Activated naive CD8-positive, alpha-beta T cell treated with anti-CD3 and anti-CD28 coated beads, Interleukin-2, amount 10 ng/mL, durations not matched to agents 7 days and 5 days (primary cell): ENCODE measurements around the gene CTNND2. TPM values are rescaled to one million over a fixed set of nuclear protein-coding genes. Genes with fewer than 3 reads are reported as not detected.

Source experiments
- ATAC-seq: fragments of 150-1000 bp; cut with Tn5 transposase; one replicate; pipeline ENCODE4 v1.10.0; 2021; ENCODE audit warnings: low read depth, moderate library complexity
- POLR2A ChIA-PET: fragments of 350-600 bp; sonication (Branson Sonifier 250); formaldehyde crosslinking; loops from one replicate; lab custom pipeline; 2021; ENCODE audit warnings: antibody characterized with exemption; lab: Charles Lee
- DNase-seq: peaks from one replicate; pipeline ENCODE4 v3.0.0; 2021
- H3K27ac Mint-ChIP-seq: one replicate; pipeline ENCODE4 v1.8.0; 2022; ENCODE audit warnings: mild to moderate bottlenecking, mixed read lengths
- H3K27me3 Mint-ChIP-seq: one replicate; pipeline ENCODE4 v1.8.0; 2022; ENCODE audit warnings: mild to moderate bottlenecking, moderate library complexity, mixed read lengths
- H3K36me3 Mint-ChIP-seq: one replicate; pipeline ENCODE4 v1.8.0; 2021; ENCODE audit warnings: mild to moderate bottlenecking, mixed read lengths
- H3K4me1 Mint-ChIP-seq: one replicate; pipeline ENCODE4 v1.8.0; 2021; ENCODE audit warnings: mixed read lengths
- H3K4me3 Mint-ChIP-seq: one replicate; pipeline ENCODE4 v1.8.0; 2022; ENCODE audit warnings: mild to moderate bottlenecking, moderate library complexity, mixed read lengths
- H3K9me3 Mint-ChIP-seq: one replicate; pipeline ENCODE4 v1.8.0; 2021; ENCODE audit warnings: mixed read lengths
- total RNA-seq, 2 experiments: library from RNA; stranded (reverse); gene quantifications; one replicate each; pipeline ENCODE4 v1.2.3, GENCODE V29; 2021

CTNND2 gene
- total RNA-seq, 2 experiments from 2014 or later: not detected

- DNase-seq: no peak
- H3K27me3 Mint-ChIP-seq: no peaks in the 10 kb centered on the region
Observed at GRCh38 chr5:11785771-11786352, 118.4 kb downstream of the CTNND2 start.

DNA sequence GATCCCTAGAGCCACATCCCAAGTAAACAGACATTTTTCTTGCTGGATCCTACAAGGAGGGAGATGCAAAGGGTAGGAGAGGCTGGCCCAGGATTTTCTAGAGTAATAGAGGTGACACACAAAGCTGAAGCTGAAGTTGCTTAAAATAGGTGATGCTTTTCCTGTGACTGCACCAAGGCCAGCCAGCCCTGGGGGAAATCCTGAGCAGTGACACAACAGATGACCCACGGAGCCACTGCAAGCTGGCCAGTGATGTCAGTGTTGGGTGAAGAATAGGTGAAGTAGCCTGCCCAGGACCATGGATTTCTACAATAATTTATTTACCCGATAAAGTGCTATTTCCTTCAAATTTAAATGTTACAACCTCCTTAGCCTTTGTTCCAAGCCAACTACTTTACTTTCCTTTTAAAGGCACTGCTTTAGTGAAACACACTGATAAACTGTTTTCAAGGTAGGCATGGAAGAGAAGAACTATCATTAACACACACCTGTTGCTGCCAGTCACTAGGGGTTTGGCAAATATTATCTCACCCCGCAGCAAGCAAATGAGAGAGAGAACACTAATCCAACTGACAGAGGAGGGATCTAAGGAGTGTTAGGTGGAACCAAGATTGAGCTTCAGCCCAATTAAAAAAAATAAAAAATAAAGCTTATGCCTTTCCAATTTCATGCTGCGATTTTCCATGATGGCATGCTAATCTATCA is 123.5 kb downstream of the CTNND2 start:
- no peaks in the 10 kb centered on the region for H3K36me3 Mint-ChIP-seq
- H3K4me3 Mint-ChIP-seq: no peak overlapping the region
- DNase-seq (no peak), ATAC-seq (no peak)
- H3K27me3 Mint-ChIP-seq: no peaks in the 10 kb centered on the region
- H3K9me3 Mint-ChIP-seq: peaks cover 2% of the 10 kb centered on the region
- no peak overlapping the region for H3K27ac Mint-ChIP-seq
- POLR2A ChIA-PET: no interaction called here
- no peaks in the 10 kb centered on the region for H3K4me1 Mint-ChIP-seq

More at GRCh38 chr5:11785771-11786352, 118.4 kb downstream of the CTNND2 start:
- POLR2A ChIA-PET: no interaction called here
- ATAC-seq: no peak
- Mint-ChIP-seq H3K9me3 (peaks cover 3% of the 10 kb centered on the region), H3K4me1 (no peaks in the 10 kb centered on the region), H3K4me3 (no peak overlapping the region), H3K36me3 (no peaks in the 10 kb centered on the region), H3K27ac (no peak overlapping the region)

- Mint-ChIP-seq H3K9me3 (peaks cover 4% of the 10 kb centered on the region), H3K4me1 (no peaks in the 10 kb centered on the region), H3K27ac (no peak overlapping the region), H3K36me3 (no peaks in the 10 kb centered on the region), H3K4me3 (no peak overlapping the region), H3K27me3 (no peaks in the 10 kb centered on the region)
- ATAC-seq (no peak), DNase-seq (no peak)
- POLR2A ChIA-PET: no interaction called here
Observed at GRCh38 chr5:11777096-11777495, 127.2 kb downstream of the CTNND2 start.

GRCh38 chr5:11770310-11770709 is 133.9 kb downstream of the CTNND2 start:
- Mint-ChIP-seq H3K27ac (no peak overlapping the region), H3K4me3 (no peak overlapping the region), H3K27me3 (no peaks in the 10 kb centered on the region), H3K36me3 (no peaks in the 10 kb centered on the region), H3K4me1 (no peaks in the 10 kb centered on the region), H3K9me3 (peaks cover 1% of the 10 kb centered on the region)
- ATAC-seq (no peak), DNase-seq (no peak)
- POLR2A ChIA-PET: no interaction called here

GRCh38 chr5:11760934-11761603 is 143.2 kb downstream of the CTNND2 start:
- H3K27ac Mint-ChIP-seq: no peak overlapping the region
- DNase-seq: no peak
- H3K9me3 Mint-ChIP-seq: no peaks in the 10 kb centered on the region
- no peaks in the 10 kb centered on the region for H3K27me3 Mint-ChIP-seq
- POLR2A ChIA-PET: no interaction called here
- ATAC-seq: no peak
- H3K4me1 Mint-ChIP-seq: no peaks in the 10 kb centered on the region
- H3K36me3 Mint-ChIP-seq: no peaks in the 10 kb centered on the region
- H3K4me3 Mint-ChIP-seq: no peak overlapping the region

DNA sequence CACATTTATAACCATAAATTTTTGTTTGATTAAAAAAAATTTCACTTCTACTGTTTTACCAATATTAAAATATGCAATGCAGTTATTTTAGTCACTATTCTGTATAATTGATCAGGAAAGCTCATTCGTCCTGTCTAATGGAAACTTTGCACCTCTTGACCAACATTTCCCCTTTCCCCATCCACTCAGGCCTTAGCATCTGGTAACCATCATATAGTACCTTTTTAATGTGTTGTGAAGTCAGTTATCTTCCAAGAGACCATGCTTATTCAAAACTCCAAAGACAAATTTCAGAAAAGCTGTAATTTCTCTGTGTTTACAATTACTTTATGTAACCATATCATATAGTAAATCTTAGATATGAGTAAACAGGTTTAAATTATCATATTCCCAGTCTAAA is 145.9 kb downstream of the CTNND2 start:
- no peak overlapping the region for H3K27ac Mint-ChIP-seq
- no peaks in the 10 kb centered on the region for H3K27me3 Mint-ChIP-seq
- no peak for ATAC-seq

GRCh38 chr5:11757661-11758060 is 146.6 kb downstream of the CTNND2 start:
- ATAC-seq: no peak
- Mint-ChIP-seq H3K27ac (no peak overlapping the region), H3K27me3 (no peaks in the 10 kb centered on the region), H3K4me3 (no peak overlapping the region), H3K4me1 (no peaks in the 10 kb centered on the region), H3K9me3 (peaks cover 2% of the 10 kb centered on the region), H3K36me3 (no peaks in the 10 kb centered on the region)
- POLR2A ChIA-PET: no interaction called here
- no peak for DNase-seq

More for the DNA sequence above, 145.9 kb downstream of the CTNND2 start:
- Mint-ChIP-seq H3K9me3 (no peaks in the 10 kb centered on the region), H3K4me3 (no peak overlapping the region), H3K36me3 (no peaks in the 10 kb centered on the region), H3K4me1 (no peaks in the 10 kb centered on the region)
- POLR2A ChIA-PET: no interaction called here
- no peak for DNase-seq

DNA sequence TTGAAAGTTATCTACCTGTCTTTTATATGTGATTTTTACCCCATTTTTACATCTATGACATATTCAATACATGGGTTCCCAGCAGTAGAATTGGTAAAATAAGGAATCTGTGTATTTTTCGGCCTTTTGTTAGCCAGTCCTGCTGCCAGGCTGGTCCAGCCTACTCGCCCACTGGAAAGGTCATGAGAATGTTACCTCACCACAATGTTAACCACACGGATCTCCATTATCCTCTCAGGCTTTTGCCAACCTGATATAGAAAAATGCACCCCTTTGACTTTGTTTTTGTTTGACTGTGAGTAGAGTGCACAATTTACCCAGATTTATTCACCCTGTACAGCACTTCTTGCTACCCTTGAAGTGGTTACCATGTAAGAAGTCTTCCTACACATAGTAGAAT is 167.2 kb downstream of the CTNND2 start:
- H3K4me3 Mint-ChIP-seq: no peak overlapping the region
- no peaks in the 10 kb centered on the region for H3K4me1 Mint-ChIP-seq
- POLR2A ChIA-PET: no interaction called here
- H3K27ac Mint-ChIP-seq: no peak overlapping the region
- peaks cover 6% of the 10 kb centered on the region for H3K9me3 Mint-ChIP-seq
- H3K36me3 Mint-ChIP-seq: no peaks in the 10 kb centered on the region
- ATAC-seq: no peak
- H3K27me3 Mint-ChIP-seq: no peaks in the 10 kb centered on the region
- DNase-seq: no peak

GRCh38 chr5:11734369-11734768 is 169.9 kb downstream of the CTNND2 start:
- Mint-ChIP-seq H3K4me3 (no peak overlapping the region), H3K36me3 (no peaks in the 10 kb centered on the region), H3K27ac (no peak overlapping the region), H3K9me3 (peaks cover 1% of the 10 kb centered on the region), H3K4me1 (no peaks in the 10 kb centered on the region), H3K27me3 (no peaks in the 10 kb centered on the region)
- DNase-seq: no peak
- POLR2A ChIA-PET: no interaction called here
- no peak for ATAC-seq

GRCh38 chr5:11733840-11734192 is 170.4 kb downstream of the CTNND2 start:
- no peak overlapping the region for H3K4me3 Mint-ChIP-seq
- POLR2A ChIA-PET: no interaction called here
- DNase-seq (no peak), ATAC-seq (no peak)
- H3K4me1 Mint-ChIP-seq: no peaks in the 10 kb centered on the region
- no peaks in the 10 kb centered on the region for H3K27me3 Mint-ChIP-seq
- peaks cover 1% of the 10 kb centered on the region for H3K9me3 Mint-ChIP-seq
- no peaks in the 10 kb centered on the region for H3K36me3 Mint-ChIP-seq
- no peak overlapping the region for H3K27ac Mint-ChIP-seq

DNA sequence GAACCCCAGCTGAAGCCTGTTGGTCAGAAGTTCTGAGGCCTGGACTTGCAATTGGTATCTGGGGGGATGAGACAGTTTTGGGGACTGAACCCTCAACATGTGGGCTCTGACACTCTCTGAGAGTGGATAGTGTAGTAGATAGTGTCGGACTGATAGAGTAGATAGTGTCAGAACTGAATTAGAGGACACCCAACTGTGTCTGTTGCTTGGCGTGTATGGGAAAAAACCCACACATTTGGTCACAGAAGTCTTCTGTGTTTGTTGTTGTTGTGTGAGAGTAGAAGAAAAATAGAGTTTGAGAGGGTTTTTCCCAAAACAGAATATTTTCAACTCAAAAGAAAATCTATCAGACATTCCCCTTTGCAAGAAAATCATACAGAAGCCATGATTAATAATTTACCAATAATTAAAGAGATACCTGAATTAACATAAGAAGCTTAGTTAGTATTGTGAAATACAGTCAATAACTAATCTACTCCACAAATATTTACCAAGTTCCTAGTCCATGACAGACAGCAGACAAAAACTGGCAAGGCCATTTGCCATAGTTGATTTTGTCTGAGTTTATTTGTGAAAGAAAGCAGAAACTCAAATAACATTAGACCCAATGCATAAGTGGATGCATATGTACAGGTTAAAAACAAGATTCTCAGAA is 170.9 kb downstream of the CTNND2 start:
- Mint-ChIP-seq H3K27ac (no peak overlapping the region), H3K4me1 (no peaks in the 10 kb centered on the region), H3K27me3 (no peaks in the 10 kb centered on the region), H3K4me3 (no peak overlapping the region), H3K9me3 (peaks cover 1% of the 10 kb centered on the region), H3K36me3 (no peaks in the 10 kb centered on the region)
- POLR2A ChIA-PET: no interaction called here
- no peak for DNase-seq
- ATAC-seq: no peak

DNA sequence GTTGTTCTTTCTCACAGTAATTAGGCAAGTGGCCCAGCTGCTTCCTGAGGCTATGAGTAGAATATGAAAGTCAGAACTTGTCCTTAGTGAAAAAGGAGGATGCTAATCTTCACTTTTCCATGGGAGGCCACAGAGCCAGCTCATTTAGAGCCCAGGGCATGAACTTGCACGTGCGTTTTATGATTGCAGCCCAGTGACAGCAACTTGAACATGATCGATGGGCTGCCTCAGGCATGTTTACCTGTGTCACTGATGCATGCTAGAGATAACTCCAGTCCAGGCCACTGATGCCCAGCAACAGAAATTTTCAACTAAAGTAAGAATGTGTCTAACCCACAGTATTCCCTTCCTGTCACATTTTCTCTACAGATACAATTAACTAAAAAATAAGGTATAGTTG is 179.3 kb downstream of the CTNND2 start:
- Mint-ChIP-seq H3K4me3 (no peak overlapping the region), H3K27me3 (no peaks in the 10 kb centered on the region), H3K4me1 (no peaks in the 10 kb centered on the region), H3K9me3 (peaks cover 3% of the 10 kb centered on the region), H3K36me3 (no peaks in the 10 kb centered on the region), H3K27ac (no peak overlapping the region)
- POLR2A ChIA-PET: no interaction called here
- DNase-seq (no peak), ATAC-seq (no peak)

GRCh38 chr5:11719888-11720481 is 184.3 kb downstream of the CTNND2 start:
- H3K27me3 Mint-ChIP-seq: no peaks in the 10 kb centered on the region
- peaks cover 3% of the 10 kb centered on the region for H3K9me3 Mint-ChIP-seq
- H3K4me1 Mint-ChIP-seq: no peaks in the 10 kb centered on the region
- no peaks in the 10 kb centered on the region for H3K36me3 Mint-ChIP-seq
- H3K27ac Mint-ChIP-seq: no peak overlapping the region
- POLR2A ChIA-PET: no interaction called here
- ATAC-seq: no peak
- no peak for DNase-seq
- no peak overlapping the region for H3K4me3 Mint-ChIP-seq
